Activated T-helper 2 cell treated with anti-CD3 and anti-CD28 coated beads, Interferon-gamma antibody, Interleukin-2, Interleukin-4, amounts not matched to agents 10 μg/mL and 5 μg/mL and 100 μg/mL, durations not matched to agents 14 hours and 24 hours and 36 hours (primary cell): ENCODE measurements around the gene CABCOCO1. TPM values are rescaled to one million over a fixed set of nuclear protein-coding genes. Genes with fewer than 3 reads are reported as not detected.

Experiments used
- DNase-seq: peaks from one replicate; pipeline ENCODE4 v3.0.0; 2021; ENCODE audit warnings: low spot score
- H3K27ac Mint-ChIP-seq: one replicate; pipeline ENCODE4 v1.8.0; 2021; ENCODE audit warnings: mixed read lengths
- H3K27me3 Mint-ChIP-seq: one replicate; pipeline ENCODE4 v1.8.0; 2021; ENCODE audit warnings: low read depth, mixed read lengths
- H3K36me3 Mint-ChIP-seq: one replicate; pipeline ENCODE4 v1.8.0; 2021; ENCODE audit warnings: low read depth, mixed read lengths
- H3K4me1 Mint-ChIP-seq: one replicate; pipeline ENCODE4 v1.8.0; 2021; ENCODE audit warnings: low read depth, mixed read lengths
- H3K4me3 Mint-ChIP-seq: one replicate; pipeline ENCODE4 v1.8.0; 2021; ENCODE audit warnings: low read depth, mild to moderate bottlenecking, moderate library complexity, mixed read lengths
- H3K9me3 Mint-ChIP-seq: one replicate; pipeline ENCODE4 v1.8.0; 2021; ENCODE audit warnings: mixed read lengths
- intact Hi-C: fragments of 100-400 bp; cut with micrococcal nuclease; formaldehyde crosslinking; loops from one replicate; pipeline ENCODE4 v1.15.1; 2023
- total RNA-seq: library from RNA; stranded (reverse); gene quantifications from 2 replicates; pipeline ENCODE4 v1.2.3, GENCODE V29; 2022

Gene CABCOCO1
- total RNA-seq, 1 donor from 2014 or later, result not detected

DNA sequence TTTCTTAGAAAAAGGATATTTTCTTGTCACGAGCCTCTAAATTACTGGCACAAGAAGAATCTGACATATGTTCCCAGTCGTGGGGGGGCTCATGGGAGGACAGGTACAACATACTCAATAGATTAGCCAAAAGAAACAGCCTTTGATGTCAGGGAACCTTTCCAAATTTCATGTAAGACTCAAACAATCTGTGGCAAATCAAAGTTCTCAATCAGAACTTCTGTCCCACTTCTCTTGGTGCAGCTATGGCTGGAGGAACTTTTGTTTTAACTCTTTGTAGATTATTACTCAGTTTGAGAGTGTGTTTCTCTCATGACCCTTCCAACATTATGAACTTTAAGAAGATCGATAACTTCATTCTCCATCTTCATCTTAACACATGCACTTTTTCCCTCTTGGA lies 124.4 kb downstream of the CABCOCO1 start:
- Mint-ChIP-seq H3K4me3 (no peak overlapping the region), H3K4me1 (peaks cover 52% of the 10 kb centered on the region), H3K27ac (no peak overlapping the region), H3K27me3 (no peaks in the 10 kb centered on the region), H3K36me3 (peaks cover 6% of the 10 kb centered on the region), H3K9me3 (peaks cover 10% of the 10 kb centered on the region)
- intact Hi-C loops, result loop anchor here (2.0 to 10.0 kb wide), 4 partner anchors 26 to 848 kb away; no protein-coding TSS in a partner anchor
- no peak for DNase-seq

- Mint-ChIP-seq H3K27ac (no peak overlapping the region), H3K36me3 (no peaks in the 10 kb centered on the region), H3K4me3 (no peak overlapping the region), H3K4me1 (peaks cover 41% of the 10 kb centered on the region), H3K9me3 (peaks cover 3% of the 10 kb centered on the region), H3K27me3 (no peaks in the 10 kb centered on the region)
- intact Hi-C loops, result loop anchor here (10.0 kb wide), 3 partner anchors 396 to 846 kb away; no protein-coding TSS in a partner anchor
- no peak for DNase-seq
Measured at GRCh38 chr10:61789031-61789430, 126.3 kb downstream of the CABCOCO1 start.

DNA sequence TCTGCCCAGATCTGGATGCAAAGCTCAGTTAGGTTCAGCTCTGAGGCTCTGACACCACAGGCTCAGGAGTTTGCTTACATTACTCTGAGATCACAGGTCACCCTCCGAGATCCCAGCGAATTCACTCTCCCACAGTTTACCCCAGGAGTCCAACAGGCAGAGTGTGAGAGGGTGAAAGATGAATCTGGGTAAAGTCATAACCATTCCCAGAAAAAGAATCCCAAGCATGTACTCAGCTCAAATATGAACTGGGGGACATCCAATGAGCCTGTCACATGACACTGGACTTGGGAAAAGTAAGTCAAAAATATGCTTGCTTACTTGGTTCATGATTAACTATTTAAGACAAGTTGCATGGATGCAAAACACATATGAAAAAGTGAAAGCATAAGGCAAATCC lies 128.5 kb downstream of the CABCOCO1 start:
- intact Hi-C loops, result no loop called here
- Mint-ChIP-seq H3K36me3 (no peaks in the 10 kb centered on the region), H3K4me1 (peaks cover 21% of the 10 kb centered on the region), H3K4me3 (no peak overlapping the region), H3K9me3 (no peaks in the 10 kb centered on the region), H3K27ac (no peak overlapping the region), H3K27me3 (no peaks in the 10 kb centered on the region)
- no peak for DNase-seq

DNA sequence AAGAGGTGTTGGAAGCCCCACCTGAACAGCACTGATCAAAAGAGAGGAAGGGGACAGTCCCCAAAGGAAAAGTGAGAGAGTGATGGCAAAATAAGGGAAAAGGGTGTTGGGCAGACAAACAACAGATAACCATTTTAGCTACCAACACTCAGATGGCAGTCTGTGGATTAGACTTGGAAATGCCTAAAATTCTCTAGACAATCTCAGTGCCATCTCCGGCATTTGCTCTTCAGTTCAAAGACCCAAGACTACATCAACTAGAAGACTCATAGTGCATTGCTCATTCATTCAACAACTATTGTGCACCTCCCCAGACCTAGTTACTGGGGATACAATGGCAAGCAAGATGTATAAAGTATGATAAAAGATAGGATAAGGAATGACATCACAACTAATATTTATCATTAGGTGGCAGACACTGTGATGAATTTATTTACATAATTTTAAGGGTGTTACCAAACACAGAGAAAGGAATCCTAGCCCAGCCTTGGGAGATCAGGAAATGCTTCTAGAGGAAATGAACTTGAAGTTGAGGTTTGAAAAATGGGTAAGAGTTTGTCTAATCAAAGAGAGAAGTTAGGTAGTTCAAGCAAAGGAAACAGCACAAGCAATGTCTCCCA lies 129.5 kb downstream of the CABCOCO1 start:
- Mint-ChIP-seq H3K27ac (no peak overlapping the region), H3K27me3 (no peaks in the 10 kb centered on the region), H3K4me3 (no peak overlapping the region), H3K9me3 (no peaks in the 10 kb centered on the region), H3K4me1 (peaks cover 11% of the 10 kb centered on the region), H3K36me3 (no peaks in the 10 kb centered on the region)
- DNase-seq, result no peak
- intact Hi-C loops, result no loop called here

- intact Hi-C loops, result no loop called here
- Mint-ChIP-seq H3K4me1 (peaks cover 6% of the 10 kb centered on the region), H3K4me3 (no peak overlapping the region), H3K27me3 (no peaks in the 10 kb centered on the region), H3K27ac (no peak overlapping the region), H3K9me3 (no peaks in the 10 kb centered on the region), H3K36me3 (no peaks in the 10 kb centered on the region)
- DNase-seq, result no peak
Measured at GRCh38 chr10:61792921-61793320, 130.2 kb downstream of the CABCOCO1 start.

- peaks cover 6% of the 10 kb centered on the region for H3K4me1 Mint-ChIP-seq
- H3K27ac Mint-ChIP-seq, result no peak overlapping the region
- H3K36me3 Mint-ChIP-seq, result no peaks in the 10 kb centered on the region
- H3K9me3 Mint-ChIP-seq, result no peaks in the 10 kb centered on the region
- no peaks in the 10 kb centered on the region for H3K27me3 Mint-ChIP-seq
- no peak overlapping the region for H3K4me3 Mint-ChIP-seq
- no peak for DNase-seq
- intact Hi-C loops, result no loop called here
Measured at GRCh38 chr10:61793760-61794703, 131.3 kb downstream of the CABCOCO1 start.

DNA sequence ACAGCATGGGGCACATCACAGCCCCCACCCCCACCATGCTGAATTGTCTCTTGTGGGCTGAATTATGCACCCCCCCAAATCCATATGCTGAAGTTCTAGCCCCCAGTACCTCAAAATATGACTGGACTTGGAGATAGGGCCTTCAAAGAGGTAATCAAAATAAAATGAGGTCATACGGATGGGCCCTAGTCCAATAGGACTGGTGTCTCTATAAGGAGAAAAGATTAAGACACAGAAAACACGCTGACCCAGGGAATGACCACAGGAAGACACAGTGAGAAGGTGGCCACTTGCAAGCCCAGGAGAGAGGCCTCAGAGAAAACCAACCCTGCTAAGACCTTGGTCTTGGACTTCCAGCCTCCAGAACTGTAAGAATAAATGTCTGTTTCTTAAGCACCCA lies 132.4 kb downstream of the CABCOCO1 start:
- Mint-ChIP-seq H3K4me1 (peaks cover 6% of the 10 kb centered on the region), H3K9me3 (no peaks in the 10 kb centered on the region), H3K4me3 (no peak overlapping the region), H3K36me3 (no peaks in the 10 kb centered on the region), H3K27ac (no peak overlapping the region), H3K27me3 (no peaks in the 10 kb centered on the region)
- DNase-seq, result no peak
- intact Hi-C loops, result no loop called here

GRCh38 chr10:61795551-61795950 lies 132.8 kb downstream of the CABCOCO1 start:
- H3K9me3 Mint-ChIP-seq, result no peaks in the 10 kb centered on the region
- no peak for DNase-seq
- H3K36me3 Mint-ChIP-seq, result no peaks in the 10 kb centered on the region
- intact Hi-C loops, result no loop called here
- H3K27ac Mint-ChIP-seq, result no peak overlapping the region
- H3K4me1 Mint-ChIP-seq, result peaks cover 6% of the 10 kb centered on the region
- no peaks in the 10 kb centered on the region for H3K27me3 Mint-ChIP-seq
- no peak overlapping the region for H3K4me3 Mint-ChIP-seq

- no peaks in the 10 kb centered on the region for H3K27me3 Mint-ChIP-seq
- H3K27ac Mint-ChIP-seq, result no peak overlapping the region
- no peak overlapping the region for H3K4me3 Mint-ChIP-seq
- H3K36me3 Mint-ChIP-seq, result no peaks in the 10 kb centered on the region
- H3K4me1 Mint-ChIP-seq, result peaks cover 6% of the 10 kb centered on the region
- H3K9me3 Mint-ChIP-seq, result no peaks in the 10 kb centered on the region
- intact Hi-C loops, result no loop called here
- DNase-seq, result no peak
Measured at GRCh38 chr10:61796785-61797184, 134.1 kb downstream of the CABCOCO1 start.

DNA sequence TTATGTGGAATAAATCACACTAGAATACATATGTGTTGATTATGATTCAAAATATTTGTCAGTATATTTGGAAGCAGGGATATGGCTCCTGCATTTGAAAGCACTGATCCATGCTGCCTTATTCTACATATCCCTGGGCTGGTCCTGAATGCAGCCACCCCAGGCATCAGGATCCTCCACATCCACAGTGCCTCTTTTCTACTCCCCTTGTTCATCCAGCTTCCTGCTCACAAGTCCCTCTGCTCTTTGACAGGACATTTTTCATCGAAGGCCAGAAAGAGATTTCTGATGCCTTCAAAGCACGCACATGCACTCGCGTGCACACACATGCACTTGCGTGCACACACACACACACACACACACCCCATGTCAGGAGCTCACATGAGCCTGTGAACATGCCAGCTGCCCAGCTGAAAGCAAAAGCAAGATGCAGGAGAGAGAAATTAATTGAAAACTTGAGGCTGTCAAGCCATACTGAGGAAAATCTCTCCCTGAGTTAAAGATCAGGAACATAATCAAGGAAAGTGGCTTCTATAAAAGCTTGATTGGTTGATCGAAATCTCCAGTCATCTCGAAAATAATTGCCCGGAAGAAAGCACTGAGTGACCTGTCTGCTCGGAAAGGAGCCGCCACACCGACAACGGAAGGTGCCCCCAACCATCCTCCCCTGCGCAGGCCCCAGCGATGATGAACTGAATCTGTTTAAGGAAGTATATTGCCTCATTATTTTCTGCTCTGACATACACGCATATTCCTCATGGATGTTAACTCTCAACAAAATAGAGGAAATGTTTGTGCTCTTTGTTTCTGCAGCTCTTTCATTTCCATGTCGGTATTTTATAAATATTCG lies 134.8 kb downstream of the CABCOCO1 start:
- no peak overlapping the region for H3K27ac Mint-ChIP-seq
- no peaks in the 10 kb centered on the region for H3K9me3 Mint-ChIP-seq
- no peaks in the 10 kb centered on the region for H3K36me3 Mint-ChIP-seq
- intact Hi-C loops, result no loop called here
- peaks cover 2% of the 10 kb centered on the region for H3K4me1 Mint-ChIP-seq
- no peaks in the 10 kb centered on the region for H3K27me3 Mint-ChIP-seq
- H3K4me3 Mint-ChIP-seq, result no peak overlapping the region
- no peak for DNase-seq

DNA sequence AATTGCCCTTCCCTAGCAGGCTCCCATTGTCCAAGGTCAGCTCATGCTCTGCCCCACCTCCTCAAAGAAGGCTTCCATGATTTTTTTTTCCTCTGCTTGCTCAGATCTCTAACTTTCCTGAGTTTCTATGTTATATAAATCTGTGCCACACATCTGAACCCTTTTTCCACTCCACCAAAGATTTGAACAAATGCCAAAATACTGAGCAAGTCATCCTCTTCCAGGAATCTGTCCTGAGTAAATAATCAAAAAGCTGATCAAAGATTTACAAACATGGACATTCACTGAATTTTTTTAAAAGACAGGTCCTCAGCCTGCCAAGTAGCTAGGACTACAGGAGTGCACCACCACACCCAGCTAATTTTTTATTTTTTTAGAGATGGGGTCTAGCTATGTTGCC lies 136.0 kb downstream of the CABCOCO1 start:
- Mint-ChIP-seq H3K27me3 (no peaks in the 10 kb centered on the region), H3K9me3 (no peaks in the 10 kb centered on the region), H3K4me1 (no peaks in the 10 kb centered on the region), H3K4me3 (no peak overlapping the region), H3K36me3 (no peaks in the 10 kb centered on the region), H3K27ac (no peak overlapping the region)
- intact Hi-C loops, result no loop called here
- DNase-seq, result no peak

GRCh38 chr10:61801484-61801883 lies 138.8 kb downstream of the CABCOCO1 start:
- H3K27ac Mint-ChIP-seq, result no peak overlapping the region
- intact Hi-C loops, result no loop called here
- H3K36me3 Mint-ChIP-seq, result peaks cover 3% of the 10 kb centered on the region
- H3K27me3 Mint-ChIP-seq, result no peaks in the 10 kb centered on the region
- H3K9me3 Mint-ChIP-seq, result peaks cover 5% of the 10 kb centered on the region
- no peak for DNase-seq
- H3K4me3 Mint-ChIP-seq, result no peak overlapping the region
- H3K4me1 Mint-ChIP-seq, result peaks cover 6% of the 10 kb centered on the region
